Cerebellar nuclear complex (tissue), 1 donor: ENCODE measurements around the gene ISCA1.

ENCODE experiments used
- DNase-seq, 2 experiments: peaks; one replicate each; lab custom pipeline; 2025; lab: John Stamatoyannopoulos, UW

ISCA1 gene

GRCh38 chr9:86285261-86285660 is 2.9 kb upstream of the ISCA1 start:
- no peak for DNase-seq

- no peak for DNase-seq
These were observed 719 bp upstream of the ISCA1 start for GRCh38 chr9:86282979-86283535.

- DNase-seq = no peak
These were observed 703 bp downstream of the ISCA1 start for GRCh38 chr9:86281593-86282076.

GRCh38 chr9:86280580-86280979 is 1.8 kb downstream of the ISCA1 start:
- DNase-seq = no peak

GRCh38 chr9:86279839-86280238 is 2.5 kb downstream of the ISCA1 start:
- no peak for DNase-seq

GRCh38 chr9:86277072-86277471 is 5.3 kb downstream of the ISCA1 start:
- no peak for DNase-seq

GRCh38 chr9:86275962-86276361 is 6.4 kb downstream of the ISCA1 start:
- no peak for DNase-seq

- DNase-seq = no peak
These were observed 7.3 kb downstream of the ISCA1 start for GRCh38 chr9:86274821-86275643.

GRCh38 chr9:86272221-86272620 is 10.1 kb downstream of the ISCA1 start:
- DNase-seq = no peak

- no peak for DNase-seq
These were observed 18.5 kb downstream of the ISCA1 start for GRCh38 chr9:86263876-86264275.

GRCh38 chr9:86262492-86262891 is 19.8 kb downstream of the ISCA1 start:
- no peak for DNase-seq

- no peak for DNase-seq
These were observed 22.8 kb downstream of the ISCA1 start, which contains the start of gene C9orf153 for GRCh38 chr9:86259557-86259956. TSS of gene C9orf153 (minus strand) at chr9:86259657. CDS start at chr9:86229603, 30,054 bp downstream.

GRCh38 chr9:86257391-86257790 is 24.9 kb downstream of the ISCA1 start:
- DNase-seq = no peak

- no peak for DNase-seq
These were observed 25.7 kb downstream of the ISCA1 start for GRCh38 chr9:86256653-86257052.

GRCh38 chr9:86253577-86253976 is 28.8 kb downstream of the ISCA1 start:
- DNase-seq = no peak

- DNase-seq = no peak
These were observed 29.5 kb downstream of the ISCA1 start for GRCh38 chr9:86252870-86253269.

- DNase-seq = no peak
These were observed 32.2 kb downstream of the ISCA1 start for GRCh38 chr9:86250123-86250522.

GRCh38 chr9:86248746-86249145 is 33.6 kb downstream of the ISCA1 start:
- DNase-seq = no peak

GRCh38 chr9:86246752-86247161 is 35.6 kb downstream of the ISCA1 start:
- DNase-seq = no peak

- no peak for DNase-seq
These were observed 40.3 kb downstream of the ISCA1 start for GRCh38 chr9:86242071-86242470.

- DNase-seq = no peak
These were observed 41.1 kb downstream of the ISCA1 start for GRCh38 chr9:86241216-86241615.

GRCh38 chr9:86238861-86239770 is 43.2 kb downstream of the ISCA1 start:
- no peak for DNase-seq
